Measurements from ENCODE around the gene SLC2A8.

DNA sequence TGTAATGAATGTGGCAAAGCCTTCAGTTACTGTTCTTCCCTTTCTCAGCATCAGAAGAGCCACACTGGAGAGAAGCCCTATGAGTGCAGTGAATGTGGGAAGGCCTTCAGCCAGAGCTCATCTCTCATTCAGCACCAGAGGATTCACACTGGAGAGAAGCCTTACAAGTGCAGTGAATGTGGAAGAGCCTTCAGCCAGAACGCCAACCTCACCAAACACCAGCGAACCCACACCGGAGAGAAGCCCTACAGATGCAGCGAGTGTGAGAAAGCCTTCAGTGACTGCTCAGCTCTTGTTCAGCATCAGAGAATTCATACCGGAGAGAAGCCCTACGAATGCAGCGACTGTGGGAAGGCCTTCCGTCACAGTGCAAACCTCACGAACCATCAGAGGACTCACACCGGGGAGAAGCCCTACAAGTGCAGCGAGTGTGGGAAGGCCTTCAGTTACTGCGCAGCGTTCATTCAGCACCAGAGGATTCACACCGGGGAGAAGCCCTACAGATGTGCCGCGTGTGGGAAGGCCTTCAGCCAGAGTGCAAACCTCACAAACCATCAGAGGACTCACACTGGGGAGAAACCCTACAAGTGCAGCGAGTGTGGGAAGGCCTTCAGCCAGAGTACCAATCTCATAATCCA is 47.4 kb downstream of the SLC2A8 start:
- no peak for TF ChIP-seq POLR2A (IDR thresholded peaks at IDR 0.05)
- TF ChIP-seq, protein P1, sequence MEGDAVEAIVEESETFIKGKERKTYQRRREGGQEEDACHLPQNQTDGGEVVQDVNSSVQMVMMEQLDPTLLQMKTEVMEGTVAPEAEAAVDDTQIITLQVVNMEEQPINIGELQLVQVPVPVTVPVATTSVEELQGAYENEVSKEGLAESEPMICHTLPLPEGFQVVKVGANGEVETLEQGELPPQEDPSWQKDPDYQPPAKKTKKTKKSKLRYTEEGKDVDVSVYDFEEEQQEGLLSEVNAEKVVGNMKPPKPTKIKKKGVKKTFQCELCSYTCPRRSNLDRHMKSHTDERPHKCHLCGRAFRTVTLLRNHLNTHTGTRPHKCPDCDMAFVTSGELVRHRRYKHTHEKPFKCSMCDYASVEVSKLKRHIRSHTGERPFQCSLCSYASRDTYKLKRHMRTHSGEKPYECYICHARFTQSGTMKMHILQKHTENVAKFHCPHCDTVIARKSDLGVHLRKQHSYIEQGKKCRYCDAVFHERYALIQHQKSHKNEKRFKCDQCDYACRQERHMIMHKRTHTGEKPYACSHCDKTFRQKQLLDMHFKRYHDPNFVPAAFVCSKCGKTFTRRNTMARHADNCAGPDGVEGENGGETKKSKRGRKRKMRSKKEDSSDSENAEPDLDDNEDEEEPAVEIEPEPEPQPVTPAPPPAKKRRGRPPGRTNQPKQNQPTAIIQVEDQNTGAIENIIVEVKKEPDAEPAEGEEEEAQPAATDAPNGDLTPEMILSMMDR (IDR thresholded peaks at IDR 0.05): no peak
- no peak for TF ChIP-seq POLR2AphosphoS5 (IDR thresholded peaks at IDR 0.05)
